Measurements from ENCODE around the gene TTBK1.

TTBK1 gene

DNA sequence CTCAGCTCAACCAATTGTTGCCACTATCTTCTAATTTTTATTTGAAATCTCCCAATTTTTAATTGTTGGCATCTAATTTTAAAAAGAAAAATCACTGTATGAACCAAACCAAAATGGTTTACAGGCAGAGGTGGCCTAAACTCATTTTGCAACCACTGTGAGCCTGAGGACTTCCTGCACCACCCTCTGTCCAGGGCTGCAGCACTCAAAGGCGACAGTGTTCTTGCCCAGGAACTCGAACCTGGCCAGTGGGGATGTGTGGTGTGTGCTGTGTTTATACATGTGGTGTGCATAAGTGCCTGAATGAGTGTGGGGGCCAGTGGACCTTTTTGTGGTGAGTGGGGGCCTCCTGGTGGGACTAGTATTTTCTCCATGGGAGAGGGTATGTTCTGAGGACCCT, 30.4 kb downstream of the TTBK1 start:
- no peak for DNase-seq (ENCODE audit: low read depth)

GRCh38 chr6:43274127-43274915, 31.0 kb downstream of the TTBK1 start:
- no peak for DNase-seq (ENCODE audit: low read depth)

DNA sequence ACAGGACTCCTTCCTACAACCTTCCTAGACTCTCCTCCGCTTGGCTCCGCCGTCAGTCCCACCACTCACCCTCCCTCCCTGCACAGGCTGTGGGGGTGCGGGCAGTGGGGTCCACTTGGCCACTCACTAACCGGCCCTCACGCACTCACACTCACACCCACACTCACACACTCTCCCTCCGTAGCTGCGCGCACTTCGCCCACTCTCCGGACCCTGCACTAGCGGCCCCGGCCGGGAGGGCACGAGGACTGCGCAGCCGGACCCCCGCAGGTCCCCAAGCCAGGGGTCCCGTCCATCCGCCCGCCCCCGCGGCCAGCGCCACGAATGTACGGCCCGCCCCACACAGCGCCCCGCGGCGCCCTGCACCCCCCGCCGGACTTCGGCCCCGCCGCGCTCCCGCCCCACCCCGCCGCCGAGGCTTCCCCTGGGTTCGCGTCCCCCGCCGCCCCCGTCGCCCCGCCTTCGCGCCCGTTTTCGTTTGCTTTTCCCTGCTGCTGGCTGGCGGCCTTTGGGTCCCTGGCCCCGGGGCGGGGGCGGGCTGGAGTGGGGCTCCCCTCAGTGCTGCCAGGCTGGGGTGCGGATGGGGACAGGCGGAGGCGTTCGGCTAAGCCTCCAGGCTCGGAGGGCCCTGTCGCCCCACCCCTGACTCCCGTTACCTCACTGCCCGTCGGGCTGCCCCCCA, 31.8 kb downstream of the TTBK1 start:
- no peak for DNase-seq (ENCODE audit: low read depth)

DNA sequence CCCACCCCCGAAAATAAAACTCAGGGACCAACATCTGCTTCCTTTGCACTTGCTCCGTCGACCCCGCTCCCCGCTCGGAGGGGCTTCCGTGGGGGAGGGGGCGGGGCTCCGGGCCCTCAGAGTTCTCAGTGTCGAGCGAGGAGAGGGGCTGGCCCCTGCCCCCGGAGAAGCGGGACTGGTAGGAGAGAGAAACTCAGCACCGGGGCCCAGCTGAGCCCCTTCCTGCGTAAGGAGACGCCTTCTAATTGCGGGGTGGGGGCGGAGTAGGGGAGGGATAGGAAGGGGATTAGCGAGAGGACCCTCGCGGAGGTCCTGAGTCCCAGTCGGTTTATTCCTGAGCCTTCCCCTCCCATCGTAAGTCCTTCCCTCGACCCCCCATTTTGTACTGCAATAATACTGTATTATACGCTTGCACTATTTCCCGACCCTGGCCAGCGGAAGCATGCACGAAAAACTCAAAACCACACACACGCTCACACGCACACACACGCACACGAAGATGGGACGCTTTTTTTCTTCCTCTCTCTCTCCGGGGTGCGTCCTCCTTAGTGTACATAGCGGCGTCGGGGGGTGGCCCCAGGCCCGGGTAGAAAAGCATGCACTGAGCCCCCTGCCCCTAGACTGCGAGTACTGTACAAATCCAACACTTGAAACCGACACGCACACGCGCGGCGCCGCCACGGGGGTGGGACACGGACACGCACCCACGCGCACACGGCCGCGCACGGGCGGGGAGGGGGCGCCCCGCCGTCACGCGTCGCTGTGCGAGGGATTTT, 32.7 kb downstream of the TTBK1 start:
- DNase-seq (ENCODE audit: low read depth): no peak

DNA sequence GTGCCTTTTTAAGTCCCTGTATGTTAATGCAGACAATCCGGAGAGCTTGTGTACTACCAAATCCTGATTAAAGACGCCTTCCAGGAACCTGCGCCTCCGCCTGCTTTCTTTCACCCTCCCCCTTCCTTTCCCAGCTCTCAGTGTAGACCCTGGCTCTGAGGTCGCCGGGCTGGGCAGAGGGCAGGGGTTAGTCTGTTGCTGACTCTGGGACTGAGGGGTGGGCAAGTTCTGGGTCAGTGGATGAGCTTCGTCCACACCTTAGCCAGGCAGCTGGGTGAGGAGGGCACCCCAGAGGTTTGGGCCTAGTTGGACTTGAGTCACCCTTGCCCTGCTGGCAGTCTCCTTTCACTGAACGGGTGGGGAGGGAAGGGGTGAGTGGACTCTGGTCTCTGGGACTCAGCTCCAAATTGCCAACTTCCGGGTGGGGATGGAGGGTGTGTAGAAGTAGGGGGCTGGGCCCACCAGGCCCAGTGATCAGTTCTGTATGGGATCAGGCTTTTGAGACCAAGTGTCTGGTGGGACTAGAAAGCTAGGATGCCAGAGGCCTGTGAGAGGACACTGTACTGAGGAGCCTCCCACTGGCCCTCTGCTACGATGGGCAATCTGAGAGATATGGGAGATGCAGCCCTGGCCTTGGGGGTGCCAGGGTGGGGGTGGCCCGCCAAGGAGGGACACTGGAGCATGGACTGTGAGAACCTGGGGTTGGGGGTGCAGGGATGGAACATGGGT, 33.5 kb downstream of the TTBK1 start:
- no peak for DNase-seq (ENCODE audit: low read depth)

DNA sequence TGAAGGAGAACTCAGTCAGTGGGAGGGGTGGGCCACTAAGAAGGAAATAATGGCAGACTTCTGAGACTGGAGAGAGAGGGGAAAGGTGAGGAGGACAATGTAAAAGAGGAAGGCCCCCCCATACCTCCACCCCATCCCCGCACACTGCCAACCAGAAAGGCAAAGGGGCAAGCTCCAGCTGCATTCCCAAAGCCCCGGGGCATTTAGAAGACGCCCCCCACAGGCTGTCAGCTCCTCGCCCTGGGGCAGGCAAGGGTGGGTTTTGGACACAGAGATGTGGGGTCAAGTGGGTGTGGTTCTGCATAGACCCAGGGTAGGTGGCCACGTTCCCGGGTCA, 34.0 kb downstream of the TTBK1 start:
- no peak for DNase-seq (ENCODE audit: low read depth)

DNA sequence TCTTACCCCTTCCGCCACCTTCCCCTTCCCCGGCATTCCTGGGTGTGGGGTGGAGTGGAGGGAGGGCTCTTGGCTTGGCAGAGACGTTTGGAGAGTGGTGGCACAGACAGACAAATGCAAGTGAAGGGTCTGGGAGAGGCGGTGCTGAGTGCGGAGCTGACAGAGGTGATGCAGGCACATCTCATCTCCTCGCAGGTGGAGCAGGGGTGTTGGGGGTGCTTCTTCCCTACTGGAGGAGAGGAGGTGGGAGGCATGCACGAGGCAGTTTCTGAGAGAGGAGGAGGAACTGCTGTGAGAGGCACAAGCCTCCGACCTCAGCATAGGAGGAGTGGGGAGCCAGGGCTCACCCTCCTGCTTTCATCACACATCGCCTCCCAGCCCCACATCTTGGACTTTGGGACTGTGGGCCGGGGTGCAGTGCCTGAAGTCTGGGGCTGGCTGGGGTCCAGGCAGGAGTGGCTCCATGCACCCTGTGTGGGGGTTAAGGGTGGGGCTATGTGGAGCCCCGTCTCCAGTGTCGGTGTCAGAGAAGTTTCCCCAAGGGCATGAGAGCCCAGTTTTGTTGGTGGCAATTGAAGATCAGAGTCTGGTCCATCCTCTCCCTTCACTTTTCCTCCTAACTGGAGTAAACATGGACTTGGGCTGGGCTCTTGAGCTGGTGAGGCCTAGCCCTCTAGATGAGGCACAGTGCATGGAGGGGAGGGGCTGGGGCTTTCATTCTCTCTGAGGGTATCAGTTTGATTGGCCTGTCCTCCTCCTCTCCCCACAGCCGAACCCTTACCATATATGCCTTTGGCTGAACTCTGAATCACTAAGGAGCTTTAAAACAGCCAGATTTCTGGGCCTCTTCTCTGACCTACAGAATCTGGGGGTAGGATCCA, 34.6 kb downstream of the TTBK1 start:
- no peak for DNase-seq (ENCODE audit: low read depth)

GRCh38 chr6:43278524-43279078, 35.3 kb downstream of the TTBK1 start:
- DNase-seq (ENCODE audit: low read depth): no peak

DNA sequence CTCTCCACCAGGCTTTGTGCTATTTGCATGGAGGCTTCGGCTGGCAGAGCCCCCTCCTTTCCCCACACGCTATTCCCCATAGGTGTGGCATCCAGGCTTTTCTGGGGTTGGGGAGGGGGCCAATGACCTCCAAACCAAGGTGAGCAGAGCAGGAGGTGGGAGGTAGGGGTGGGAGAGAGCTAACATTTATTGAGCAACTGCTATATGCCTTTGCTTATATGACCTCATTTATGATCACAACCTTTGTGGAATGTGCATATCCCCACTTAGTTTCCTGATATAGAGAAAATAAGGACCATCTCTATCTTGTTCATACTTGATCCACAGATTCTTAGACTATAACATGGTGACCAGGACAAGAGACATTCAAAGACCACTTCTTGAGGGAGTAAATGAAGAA, 37.0 kb downstream of the TTBK1 start:
- no peak for DNase-seq (ENCODE audit: low read depth)

DNA sequence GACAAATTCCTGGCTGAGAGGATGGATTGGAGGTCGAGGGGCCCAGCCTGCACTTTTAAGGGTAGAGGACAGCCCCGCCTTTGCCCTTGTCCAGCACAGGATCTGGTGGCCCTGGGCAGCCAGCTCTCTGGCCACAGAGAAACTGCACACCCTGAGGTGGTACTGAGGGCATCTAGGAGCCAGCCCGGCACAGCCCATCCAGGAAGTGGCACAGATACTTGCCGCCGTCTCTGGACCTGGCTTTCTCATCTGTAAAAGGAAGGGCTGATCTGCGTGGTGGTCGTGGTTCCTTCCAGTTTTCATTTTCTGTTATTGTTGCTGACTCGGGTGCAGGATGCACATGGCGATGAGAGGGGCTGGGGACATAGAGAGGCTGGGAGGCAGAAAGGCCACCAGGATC, 38.8 kb downstream of the TTBK1 start:
- DNase-seq (ENCODE audit: low read depth): no peak

DNA sequence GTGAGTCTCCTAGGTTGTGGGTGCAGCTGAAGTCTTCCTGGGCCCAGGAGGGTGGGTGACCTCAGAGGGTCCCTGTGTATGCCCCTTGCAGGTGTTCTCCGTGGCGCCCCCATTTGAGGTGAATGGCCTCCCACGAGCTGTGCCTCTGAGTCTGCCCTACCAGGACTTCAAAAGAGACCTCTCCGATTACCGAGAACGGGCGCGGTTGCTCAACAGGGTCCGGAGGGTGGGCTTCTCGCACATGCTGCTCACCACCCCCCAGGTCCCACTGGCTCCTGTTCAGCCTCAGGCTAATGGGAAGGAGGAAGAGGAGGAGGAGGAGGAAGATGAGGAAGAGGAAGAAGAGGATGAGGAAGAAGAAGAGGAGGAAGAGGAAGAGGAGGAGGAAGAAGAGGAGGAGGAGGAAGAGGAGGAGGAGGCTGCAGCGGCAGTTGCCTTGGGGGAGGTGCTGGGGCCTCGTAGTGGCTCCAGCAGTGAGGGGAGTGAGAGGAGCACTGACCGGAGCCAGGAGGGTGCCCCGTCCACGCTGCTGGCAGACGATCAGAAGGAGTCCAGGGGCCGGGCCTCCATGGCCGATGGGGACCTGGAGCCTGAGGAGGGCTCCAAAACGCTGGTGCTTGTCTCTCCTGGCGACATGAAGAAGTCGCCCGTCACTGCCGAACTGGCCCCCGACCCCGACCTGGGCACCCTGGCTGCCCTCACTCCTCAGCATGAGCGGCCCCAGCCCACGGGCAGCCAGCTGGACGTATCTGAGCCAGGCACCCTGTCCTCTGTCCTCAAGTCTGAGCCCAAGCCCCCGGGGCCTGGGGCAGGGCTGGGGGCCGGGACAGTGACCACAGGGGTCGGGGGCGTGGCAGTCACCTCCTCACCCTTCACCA, 39.6 kb downstream of the TTBK1 start:
- no peak for DNase-seq (ENCODE audit: low read depth)

DNA sequence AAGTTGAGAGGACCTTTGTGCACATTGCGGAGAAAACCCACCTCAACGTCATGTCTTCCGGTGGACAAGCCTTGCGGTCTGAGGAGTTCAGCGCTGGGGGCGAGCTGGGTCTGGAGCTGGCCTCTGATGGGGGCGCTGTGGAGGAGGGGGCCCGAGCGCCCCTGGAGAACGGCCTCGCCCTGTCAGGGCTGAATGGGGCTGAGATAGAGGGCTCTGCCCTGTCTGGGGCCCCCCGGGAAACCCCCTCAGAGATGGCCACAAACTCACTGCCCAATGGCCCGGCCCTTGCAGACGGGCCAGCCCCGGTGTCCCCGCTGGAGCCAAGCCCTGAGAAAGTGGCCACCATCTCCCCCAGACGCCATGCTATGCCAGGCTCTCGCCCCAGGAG, 40.2 kb downstream of the TTBK1 start:
- no peak for DNase-seq (ENCODE audit: low read depth)

DNA sequence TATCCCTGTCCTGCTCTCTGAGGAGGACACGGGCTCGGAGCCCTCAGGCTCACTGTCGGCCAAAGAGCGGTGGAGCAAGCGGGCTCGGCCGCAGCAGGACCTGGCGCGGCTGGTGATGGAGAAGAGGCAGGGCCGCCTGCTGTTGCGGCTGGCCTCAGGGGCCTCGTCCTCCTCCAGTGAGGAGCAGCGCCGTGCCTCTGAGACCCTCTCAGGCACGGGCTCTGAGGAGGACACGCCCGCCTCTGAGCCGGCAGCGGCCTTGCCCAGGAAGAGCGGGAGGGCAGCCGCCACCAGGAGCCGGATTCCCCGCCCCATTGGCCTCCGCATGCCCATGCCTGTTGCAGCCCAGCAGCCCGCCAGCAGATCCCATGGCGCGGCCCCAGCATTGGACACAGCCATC, 40.6 kb downstream of the TTBK1 start:
- no peak for DNase-seq (ENCODE audit: low read depth)

DNA sequence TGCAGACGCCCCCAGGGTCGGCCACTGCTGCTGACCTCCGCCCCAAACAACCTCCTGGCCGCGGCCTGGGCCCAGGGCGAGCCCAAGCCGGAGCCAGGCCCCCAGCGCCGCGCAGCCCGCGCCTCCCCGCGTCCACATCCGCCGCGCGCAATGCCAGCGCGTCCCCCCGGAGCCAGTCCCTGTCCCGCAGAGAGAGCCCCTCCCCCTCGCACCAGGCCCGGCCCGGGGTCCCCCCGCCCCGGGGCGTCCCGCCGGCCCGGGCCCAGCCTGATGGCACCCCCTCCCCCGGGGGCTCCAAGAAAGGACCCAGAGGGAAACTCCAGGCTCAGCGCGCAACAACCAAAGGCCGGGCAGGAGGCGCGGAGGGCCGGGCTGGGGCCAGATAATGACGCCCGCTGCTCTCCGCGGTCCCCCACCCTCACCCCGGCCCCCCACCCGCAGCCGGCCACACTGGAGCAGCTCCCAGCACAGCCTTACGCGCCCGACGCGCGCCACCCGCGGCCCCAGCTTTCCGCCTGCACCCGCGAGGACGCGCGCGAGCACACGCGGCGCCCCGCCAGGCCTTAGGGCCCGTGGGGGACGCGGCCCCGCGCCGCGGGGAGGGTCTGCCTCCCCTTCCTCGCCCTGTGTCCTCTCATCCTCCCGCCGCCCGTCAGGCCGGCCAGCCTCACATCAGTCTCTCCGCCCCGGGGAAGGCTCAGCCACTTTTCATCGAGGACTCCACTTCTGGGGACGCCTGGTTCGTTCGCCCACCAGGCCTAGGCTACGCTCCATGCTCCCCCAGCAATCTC, 41.9 kb downstream of the TTBK1 start:
- DNase-seq (ENCODE audit: low read depth): no peak

GRCh38 chr6:43285832-43286231, 42.6 kb downstream of the TTBK1 start:
- no peak for DNase-seq (ENCODE audit: low read depth)

DNA sequence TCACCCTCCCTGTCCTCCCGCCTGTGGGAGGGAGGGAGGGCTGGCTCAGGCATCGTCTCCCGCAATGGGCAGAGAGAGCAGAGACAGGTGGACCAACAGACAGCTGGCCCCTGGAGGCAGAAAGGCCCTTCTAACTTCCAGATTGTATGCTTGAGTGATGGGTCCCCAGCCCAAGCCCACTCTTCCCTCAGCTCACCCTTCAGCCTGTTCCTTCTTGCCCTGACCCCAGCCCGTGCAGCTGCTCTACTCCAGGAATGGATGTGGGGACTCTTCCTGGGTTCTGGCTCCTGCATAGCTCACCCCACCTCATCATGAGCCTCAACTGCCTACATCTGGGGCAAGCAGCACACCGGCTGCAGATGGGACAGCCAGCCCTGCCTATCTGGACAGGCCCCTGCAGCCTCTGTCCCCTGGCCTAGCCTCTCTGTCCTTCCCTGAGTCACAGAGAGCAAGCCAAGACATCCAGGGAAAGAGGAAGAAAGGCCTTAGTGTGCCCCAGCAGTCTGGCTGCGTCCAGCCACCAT, 43.2 kb downstream of the TTBK1 start:
- DNase-seq (ENCODE audit: low read depth): no peak

- DNase-seq (ENCODE audit: low read depth): no peak
Measured at GRCh38 chr6:43286980-43287716, 43.9 kb downstream of the TTBK1 start.

Measured in fibroblast of gingiva (primary cell).